ENCODE measurements around the gene CACNG7.

DNA sequence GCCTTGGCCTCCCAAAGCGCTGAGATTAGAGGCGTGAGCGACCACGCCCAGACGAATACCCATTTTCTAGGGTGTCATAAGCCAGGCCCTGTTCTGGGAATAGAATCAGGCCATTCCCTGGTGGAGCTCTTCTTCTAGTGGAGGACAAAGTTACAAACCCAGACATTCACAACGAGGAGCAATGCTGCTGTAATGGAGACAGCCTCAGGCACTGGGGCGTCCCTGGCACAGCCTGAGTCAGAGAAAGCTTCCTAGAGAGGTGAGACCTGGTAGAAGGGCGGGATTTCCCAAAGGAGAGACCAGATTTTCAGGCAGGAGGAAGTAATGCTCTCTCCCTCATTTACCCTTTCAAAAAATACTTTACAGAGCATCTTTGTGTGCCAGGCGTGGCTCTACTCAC, 14.4 kb upstream of the CACNG7 start:
- TF ChIP-seq, protein P1, sequence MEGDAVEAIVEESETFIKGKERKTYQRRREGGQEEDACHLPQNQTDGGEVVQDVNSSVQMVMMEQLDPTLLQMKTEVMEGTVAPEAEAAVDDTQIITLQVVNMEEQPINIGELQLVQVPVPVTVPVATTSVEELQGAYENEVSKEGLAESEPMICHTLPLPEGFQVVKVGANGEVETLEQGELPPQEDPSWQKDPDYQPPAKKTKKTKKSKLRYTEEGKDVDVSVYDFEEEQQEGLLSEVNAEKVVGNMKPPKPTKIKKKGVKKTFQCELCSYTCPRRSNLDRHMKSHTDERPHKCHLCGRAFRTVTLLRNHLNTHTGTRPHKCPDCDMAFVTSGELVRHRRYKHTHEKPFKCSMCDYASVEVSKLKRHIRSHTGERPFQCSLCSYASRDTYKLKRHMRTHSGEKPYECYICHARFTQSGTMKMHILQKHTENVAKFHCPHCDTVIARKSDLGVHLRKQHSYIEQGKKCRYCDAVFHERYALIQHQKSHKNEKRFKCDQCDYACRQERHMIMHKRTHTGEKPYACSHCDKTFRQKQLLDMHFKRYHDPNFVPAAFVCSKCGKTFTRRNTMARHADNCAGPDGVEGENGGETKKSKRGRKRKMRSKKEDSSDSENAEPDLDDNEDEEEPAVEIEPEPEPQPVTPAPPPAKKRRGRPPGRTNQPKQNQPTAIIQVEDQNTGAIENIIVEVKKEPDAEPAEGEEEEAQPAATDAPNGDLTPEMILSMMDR (IDR thresholded peaks at IDR 0.05): no peak
- no peak for TF ChIP-seq POLR2A (IDR thresholded peaks at IDR 0.05)
